GM12891 (cell line): ENCODE measurements around the gene CNN2.
A peak's percentile ranks its signal among the peaks of the same experiment; 100 is the strongest.

Experiments used
- DNase-seq: peaks from one replicate; pipeline ENCODE4 v3.0.0; 2011; ENCODE audit warnings: low spot score; ENCODE audit not compliant: insufficient read length
- FAIRE-seq: peaks from 2 replicates; lab custom pipeline; 2011; peaks lifted over from hg19 to GRCh38; lab: Jason Lieb, UNC
- PAX5 ChIP-seq: IDR thresholded peaks from 2 replicates; pipeline ENCODE4 v1.6.1; 2011; ENCODE audit warnings: low read length, moderate library complexity, mild to moderate bottlenecking; ENCODE audit not compliant: insufficient read depth, severe bottlenecking
- POLR2A ChIP-seq: IDR thresholded peaks from 2 replicates; pipeline ENCODE4 v1.6.1; 2011; ENCODE audit warnings: low read depth, low read length, control low read depth
- POLR2AphosphoS5 ChIP-seq: IDR thresholded peaks from 2 replicates; pipeline ENCODE4 v1.6.1; 2011; ENCODE audit warnings: low read depth, low read length, control low read depth
- POU2F2 ChIP-seq: IDR thresholded peaks from 2 replicates; pipeline ENCODE4 v1.6.1; 2011; ENCODE audit warnings: low read depth, mild to moderate bottlenecking, control low read depth, low read length, moderate library complexity
- SPI1 ChIP-seq: IDR thresholded peaks from 2 replicates; pipeline ENCODE4 v1.6.1; 2011; ENCODE audit warnings: low read depth, low read length, control low read depth
- TAF1 ChIP-seq: IDR thresholded peaks from 2 replicates; pipeline ENCODE4 v1.6.1; 2011; ENCODE audit warnings: low read depth, low read length, control low read depth

The CNN2 gene

DNA sequence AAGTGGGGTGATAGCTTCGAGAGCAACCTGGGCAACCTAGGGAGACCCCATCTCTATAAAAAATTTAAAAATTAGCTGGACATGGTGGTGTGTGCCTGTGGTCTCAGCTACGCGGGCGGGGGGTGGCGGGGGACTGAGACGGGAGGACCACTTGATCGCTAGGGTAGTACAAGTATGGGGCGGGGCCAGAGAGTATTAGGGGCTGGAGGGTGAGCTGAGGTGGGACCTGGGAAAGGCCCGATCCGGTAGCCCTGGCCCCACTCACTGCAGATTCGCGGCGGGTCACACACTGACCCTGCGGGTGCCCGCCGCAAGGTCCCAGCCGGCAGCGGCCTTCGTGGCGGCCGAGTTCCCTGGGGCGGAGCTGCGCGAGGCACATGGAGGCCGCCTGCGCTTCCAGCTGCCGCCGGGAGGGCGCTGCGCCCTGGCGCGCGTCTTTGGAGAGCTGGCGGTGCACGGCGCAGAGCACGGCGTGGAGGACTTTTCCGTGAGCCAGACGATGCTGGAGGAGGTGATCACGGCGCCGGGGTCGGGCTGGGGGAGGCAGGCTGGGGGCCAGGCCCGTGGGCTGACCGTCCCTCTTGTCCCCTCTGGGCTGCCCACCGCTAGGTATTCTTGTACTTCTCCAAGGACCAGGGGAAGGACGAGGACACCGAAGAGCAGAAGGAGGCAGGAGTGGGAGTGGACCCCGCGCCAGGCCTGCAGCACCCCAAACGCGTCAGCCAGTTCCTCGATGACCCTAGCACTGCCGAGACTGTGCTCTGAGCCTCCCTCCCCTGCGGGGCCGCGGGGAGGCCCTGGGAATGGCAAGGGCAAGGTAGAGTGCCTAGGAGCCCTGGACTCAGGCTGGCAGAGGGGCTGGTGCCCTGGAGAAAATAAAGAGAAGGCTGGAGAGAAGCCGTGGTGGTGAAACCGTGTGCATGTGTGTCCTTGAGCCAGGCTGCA lies 38.5 kb downstream of the CNN2 start:
- DNase-seq (peak; percentile 75), FAIRE-seq (peak; percentile 99)
- TF ChIP-seq TAF1 (no peak), POLR2AphosphoS5 (no peak), PAX5 (no peak), SPI1 (no peak), POLR2A (no peak), POU2F2 (no peak)

DNA sequence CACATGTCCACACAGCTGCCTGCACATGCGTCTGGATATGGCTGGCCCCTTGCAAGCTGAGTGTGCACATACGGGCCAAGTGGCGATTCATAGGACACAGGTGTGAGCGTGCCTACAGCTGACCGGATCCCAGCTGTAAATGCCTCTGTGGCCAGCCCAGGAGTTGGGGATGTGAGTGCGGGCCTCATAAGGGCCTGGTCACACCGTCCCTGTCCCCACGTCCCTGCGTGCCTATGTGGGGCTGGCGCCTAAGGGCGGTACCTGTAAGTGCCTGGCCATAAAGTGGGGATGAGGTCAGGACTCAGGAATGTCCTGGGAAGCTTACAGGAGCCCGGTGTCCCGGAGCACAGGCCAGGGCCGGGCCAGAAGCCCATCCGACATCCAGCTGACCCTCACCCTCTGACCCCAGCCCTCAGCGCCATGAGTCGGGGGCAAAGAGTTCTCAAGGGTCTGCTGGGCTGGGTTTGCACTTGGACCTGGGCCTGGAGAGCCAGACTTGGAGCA lies 39.2 kb downstream of the CNN2 start:
- TF ChIP-seq POU2F2 = no peak
- TF ChIP-seq POLR2A = no peak
- TF ChIP-seq SPI1 = no peak
- no peak for TF ChIP-seq PAX5
- no peak for TF ChIP-seq POLR2AphosphoS5
- TF ChIP-seq TAF1 = no peak
- no peak for DNase-seq
- FAIRE-seq = peak; percentile 58

DNA sequence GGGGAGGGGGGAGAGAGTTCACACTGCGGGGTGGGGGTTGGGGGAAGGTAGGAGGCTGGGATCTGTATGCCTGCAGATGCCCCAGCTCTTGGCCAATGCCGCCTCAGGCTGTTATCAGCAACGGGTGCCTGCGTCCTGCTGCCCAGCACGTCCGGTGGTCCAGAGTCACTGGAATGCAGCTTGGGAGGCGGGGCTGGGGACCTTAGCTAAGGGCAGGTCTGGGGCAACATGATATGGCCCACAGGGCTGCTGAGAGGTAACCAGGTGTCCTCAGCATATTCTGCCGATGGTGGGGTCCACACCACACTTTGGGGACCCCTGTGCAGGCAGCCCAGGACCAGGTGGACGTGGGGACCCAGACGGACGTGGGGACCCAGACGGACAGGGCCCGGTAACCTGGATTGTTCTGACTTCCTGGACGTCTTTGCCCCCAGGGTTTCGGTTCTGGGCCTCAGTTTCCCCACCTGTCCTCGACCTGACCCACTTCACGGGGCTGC lies 39.9 kb downstream of the CNN2 start:
- TF ChIP-seq TAF1 (no peak), POLR2AphosphoS5 (no peak), POLR2A (no peak), SPI1 (no peak)
- DNase-seq = no peak
- no peak for FAIRE-seq

DNA sequence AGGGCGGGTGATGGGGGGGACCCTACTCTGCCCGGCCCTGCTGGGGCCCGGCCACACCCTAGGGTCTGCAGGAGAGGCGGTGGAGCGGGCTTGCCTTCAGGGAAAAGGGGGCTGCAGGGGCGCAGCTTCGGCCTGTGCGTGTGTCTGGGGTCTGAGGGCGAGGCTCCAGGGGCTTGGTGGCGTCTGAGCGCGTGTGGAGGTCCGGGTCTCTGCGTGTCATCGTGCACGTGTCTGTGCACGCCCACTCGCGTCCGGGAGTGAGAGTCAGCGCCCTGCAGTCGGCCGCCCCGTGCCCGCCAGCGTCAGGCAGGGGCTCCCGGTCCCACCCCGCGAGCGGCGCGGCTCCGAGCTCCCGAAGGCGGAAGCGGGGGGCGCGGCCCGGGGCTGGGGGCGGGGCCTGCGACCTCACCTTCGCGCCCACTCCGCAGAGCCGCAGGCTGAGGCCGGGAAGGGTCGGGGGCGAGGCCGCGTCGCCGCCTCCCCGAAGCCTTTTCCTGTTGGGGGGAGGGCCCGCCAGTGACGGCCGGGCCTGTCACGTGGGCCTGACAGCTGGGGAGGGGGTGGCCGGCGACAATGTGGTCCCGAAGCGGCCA lies 40.4 kb downstream of the CNN2 start, which contains the start of gene ARHGAP45:
Gene ARHGAP45, plus strand, starts transcription at position 420 of the 593 bp plus-strand sequence. CDS start 239 bp downstream, outside the sequence.
- no peak for TF ChIP-seq PAX5
- no peak for TF ChIP-seq SPI1
- no peak for TF ChIP-seq POU2F2
- no peak for TF ChIP-seq TAF1
- peak; percentile 90 for FAIRE-seq
- peak; percentile 79 for DNase-seq

DNA sequence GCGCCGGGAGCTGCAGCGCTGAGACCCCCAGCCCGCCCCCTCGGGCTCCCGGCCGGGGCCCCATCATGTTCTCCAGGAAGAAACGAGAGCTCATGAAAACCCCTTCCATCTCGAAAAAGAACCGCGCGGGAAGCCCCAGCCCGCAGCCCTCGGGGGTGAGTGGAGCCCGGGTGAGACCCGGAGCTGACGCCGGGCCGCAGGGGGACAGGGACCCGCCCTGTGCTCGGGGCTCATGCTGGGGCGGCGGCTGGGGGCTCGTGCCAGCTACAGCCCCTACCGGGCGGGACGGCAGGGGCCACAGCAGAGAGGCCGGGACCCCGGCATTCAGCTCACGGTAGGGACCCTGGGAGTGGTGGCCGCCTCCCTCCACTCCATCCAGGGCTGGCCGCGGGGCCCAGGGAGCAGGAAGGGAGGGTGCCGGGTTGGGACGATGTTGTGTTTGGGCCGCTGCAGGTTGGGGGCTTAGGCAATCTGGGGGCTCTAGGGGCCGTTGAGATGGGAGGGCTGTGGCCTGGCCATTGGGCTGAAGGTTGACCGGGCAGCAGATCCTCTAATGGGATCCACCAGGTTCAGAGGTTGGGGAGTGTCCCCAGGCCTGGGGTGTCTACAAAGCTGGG lies 41.0 kb downstream of the CNN2 start:
- FAIRE-seq = no peak
- TF ChIP-seq TAF1 = no peak
- TF ChIP-seq SPI1 = no peak
- TF ChIP-seq POLR2AphosphoS5 = no peak
- no peak for TF ChIP-seq POU2F2
- TF ChIP-seq PAX5 = no peak
- no peak for TF ChIP-seq POLR2A
- no peak for DNase-seq

DNA sequence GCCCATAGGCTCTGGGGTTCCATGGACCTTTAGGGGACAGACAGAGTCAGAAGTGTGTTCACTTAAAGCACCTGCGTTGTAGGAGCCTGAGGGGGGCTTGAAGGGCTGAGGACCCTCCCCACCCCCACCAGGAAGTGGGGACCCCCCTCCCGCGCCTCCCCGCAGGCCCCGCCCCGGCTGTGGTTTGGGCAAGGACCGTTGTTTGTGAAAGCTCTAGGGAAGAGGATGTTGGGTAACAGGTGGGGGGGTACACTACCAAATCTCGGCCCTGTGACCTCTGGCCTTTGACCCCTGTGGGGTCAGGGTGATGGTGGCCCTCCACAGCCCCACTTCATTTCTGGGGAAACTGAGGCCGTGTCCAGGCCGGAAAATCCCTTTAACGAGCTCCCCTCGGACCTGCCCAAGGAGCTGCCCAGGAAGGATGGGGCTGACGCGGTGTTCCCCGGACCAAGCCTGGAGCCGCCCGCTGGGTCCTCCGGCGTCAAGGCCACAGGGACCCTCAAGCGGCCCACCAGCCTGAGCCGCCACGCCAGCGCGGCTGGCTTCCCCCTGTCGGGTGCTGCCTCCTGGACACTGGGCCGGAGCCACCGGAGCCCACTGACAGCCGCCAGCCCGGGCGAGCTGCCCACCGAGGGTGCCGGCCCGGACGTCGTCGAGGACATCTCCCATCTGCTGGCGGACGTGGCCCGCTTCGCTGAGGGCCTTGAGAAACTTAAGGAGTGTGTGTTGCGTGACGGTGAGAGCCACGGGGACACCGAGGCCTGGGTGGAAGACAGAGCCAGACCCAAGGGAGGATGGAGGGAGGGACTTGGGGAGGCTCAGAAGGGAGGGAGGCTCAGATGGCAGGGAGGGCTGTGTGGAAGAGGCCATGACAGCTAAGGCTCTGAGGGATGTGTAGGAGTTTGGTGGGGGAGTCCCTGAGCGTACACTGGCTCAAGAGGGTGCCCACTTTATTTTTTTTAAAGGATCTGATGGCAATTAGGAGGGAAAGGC lies 41.9 kb downstream of the CNN2 start:
- DNase-seq (no peak), FAIRE-seq (peak; percentile 95)
- TF ChIP-seq POU2F2 (no peak), POLR2A (no peak), POLR2AphosphoS5 (no peak), PAX5 (no peak), SPI1 (no peak), TAF1 (no peak)

DNA sequence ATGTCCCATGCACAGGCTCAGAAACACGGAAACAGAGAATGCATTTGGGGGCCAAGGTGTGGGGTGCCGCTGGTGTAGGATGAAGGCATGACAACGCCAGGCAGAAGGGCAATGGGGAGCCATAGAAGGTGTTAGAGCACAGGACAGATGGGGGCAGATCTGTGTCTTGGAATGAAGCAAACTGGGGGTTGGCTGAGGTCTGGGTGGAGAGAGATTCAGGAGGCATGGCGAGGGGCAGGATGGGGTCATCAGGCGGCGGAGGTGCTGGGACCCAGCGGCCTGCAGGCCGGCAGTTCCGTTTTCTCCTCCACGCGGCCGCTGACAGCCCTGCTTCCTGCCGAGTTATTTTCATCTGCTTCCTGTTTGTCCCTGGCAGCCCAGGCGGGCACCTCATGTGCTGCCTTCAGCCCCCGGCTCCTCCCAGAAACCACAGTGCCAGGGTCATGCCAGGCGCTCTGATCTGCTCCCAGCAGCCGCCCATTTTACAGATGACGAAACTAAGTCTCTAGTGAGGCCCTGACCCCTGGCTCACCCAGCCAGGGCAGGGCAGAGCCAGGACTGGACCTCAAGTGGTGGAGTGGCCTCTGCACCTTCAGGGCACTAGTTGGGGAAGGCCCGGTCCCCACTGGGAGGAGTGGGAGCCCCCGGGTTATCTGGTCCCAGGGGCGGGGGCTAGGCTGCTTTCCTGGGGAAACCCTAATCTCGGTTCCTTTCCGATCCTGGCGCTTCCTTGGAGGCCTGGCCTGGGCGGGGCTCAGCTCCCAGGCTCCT lies 42.8 kb downstream of the CNN2 start:
- TF ChIP-seq SPI1 = peak; percentile 84
- TF ChIP-seq PAX5 = no peak
- 0 out of 2 replicates have a peak, but pooled peaks have one; percentile 24 for TF ChIP-seq POLR2AphosphoS5
- no peak for TF ChIP-seq POLR2A
- TF ChIP-seq TAF1 = 0 out of 2 replicates have a peak, but pooled peaks have one; percentile 29
- peak; percentile 60; the same call in 1 of the 2 replicates for TF ChIP-seq POU2F2
- no peak for DNase-seq
- no peak for FAIRE-seq

DNA sequence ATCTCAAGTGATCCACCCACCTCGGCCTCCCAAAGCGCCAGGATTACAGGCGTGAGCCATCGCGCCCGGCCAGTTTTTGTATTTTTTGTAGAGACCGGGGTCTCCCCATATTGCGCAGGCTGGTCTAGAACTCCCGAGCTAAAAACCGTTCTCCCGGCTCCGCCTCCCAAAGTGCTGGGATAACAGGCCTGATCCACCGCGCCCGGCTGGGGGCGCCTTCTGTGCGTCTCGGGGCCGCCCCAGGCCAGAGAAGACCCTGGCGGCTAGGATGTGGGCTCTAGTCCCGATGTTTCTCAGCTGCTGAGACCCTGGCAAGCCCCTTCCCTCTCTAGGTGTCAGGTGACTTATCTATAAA lies 44.1 kb downstream of the CNN2 start:
- DNase-seq = no peak
- FAIRE-seq = no peak
- no peak for TF ChIP-seq POLR2AphosphoS5
- TF ChIP-seq TAF1 = no peak
- TF ChIP-seq POU2F2 = no peak
- no peak for TF ChIP-seq PAX5
- TF ChIP-seq POLR2A = no peak
- no peak for TF ChIP-seq SPI1
